Measurements from ENCODE around the gene FREM1. TPM values are rescaled to one million over a fixed set of nuclear protein-coding genes. Genes with fewer than 3 reads are reported as not detected.

The FREM1 gene
- total and polyA plus RNA-seq, 5 experiments from 2014 or later: not detected

Other genes with a start within 250 kb of the FREM1 start
- 1 to 10 TPM; 4.9 to 7.0 TPM for gene ZDHHC21, start 217.0 kb downstream of the FREM1 start, total RNA-seq
- under 1 TPM; 0.35 to 0.91 (median 0.47) TPM for gene ZDHHC21, start 217.0 kb downstream of the FREM1 start, polyA plus RNA-seq
- gene CER1, start 187.7 kb downstream of the FREM1 start, total RNA-seq: not detected
- gene CER1, start 187.7 kb downstream of the FREM1 start, polyA plus RNA-seq: not detected

All from naive thymus-derived CD8-positive, alpha-beta T cell (primary cell).